HepG2 (cell line): ENCODE measurements around the gene PTH1R. TPM values are rescaled to one million over a fixed set of nuclear protein-coding genes. Genes with fewer than 3 reads are reported as not detected.

Experiments
- HDAC2 ChIP-seq: sonication (generic); formaldehyde crosslinking; IDR thresholded peaks from 2 replicates; pipeline ENCODE4 v1.4.0; 2020; ENCODE audit warnings: missing genetic modification reagents
- KDM3A ChIP-seq: IDR thresholded peaks from 2 replicates; pipeline ENCODE4 v1.6.1; 2018; ENCODE audit warnings: low read depth, missing compliant biosample characterization
- MIXL1 ChIP-seq: IDR thresholded peaks from 2 replicates; pipeline ENCODE4 v1.6.1; 2016
- NR2C2 ChIP-seq: sonication (generic); formaldehyde crosslinking; IDR thresholded peaks from 2 replicates; pipeline ENCODE4 v1.4.0; 2020; ENCODE audit warnings: missing genetic modification reagents, mild to moderate bottlenecking, moderate library complexity, borderline replicate concordance
- POLR2A ChIP-seq, 2 experiments: IDR thresholded peaks; 2 replicates each; pipeline ENCODE4 v1.6.1; 2011; ENCODE audit warnings: low read depth in 2 of 2, low read length in 2 of 2, mild to moderate bottlenecking in 1 of 2, moderate library complexity in 1 of 2; ENCODE audit not compliant: insufficient read depth in 1 of 2
- SPEN ChIP-seq: sonication (generic); formaldehyde crosslinking; IDR thresholded peaks from 2 replicates; pipeline ENCODE4 v1.5.1; 2020; ENCODE audit warnings: low read depth, mild to moderate bottlenecking, missing genetic modification reagents
- ZMYM2 ChIP-seq: sonication (generic); formaldehyde crosslinking; IDR thresholded peaks from 2 replicates; pipeline ENCODE4 v1.8.0; 2022; ENCODE audit warnings: mild to moderate bottlenecking, missing genetic modification reagents
- ZNF281 ChIP-seq: sonication (generic); formaldehyde crosslinking; IDR thresholded peaks from 2 replicates; pipeline ENCODE4 v1.4.0; 2020; ENCODE audit warnings: missing genetic modification reagents, borderline replicate concordance
- ZNF33B ChIP-seq: sonication (generic); formaldehyde crosslinking; IDR thresholded peaks from 2 replicates; pipeline ENCODE4 v1.5.1; 2020; ENCODE audit warnings: mild to moderate bottlenecking, missing genetic modification reagents
- ZNF451 ChIP-seq: sonication (generic); formaldehyde crosslinking; IDR thresholded peaks from 2 replicates; pipeline ENCODE4 v1.5.0; 2020; ENCODE audit warnings: mild to moderate bottlenecking, missing genetic modification reagents
- ZNF530 ChIP-seq: sonication (generic); formaldehyde crosslinking; IDR thresholded peaks from 2 replicates; pipeline ENCODE4 v1.5.0; 2020; ENCODE audit warnings: low read depth, mild to moderate bottlenecking, missing genetic modification reagents
- polyA plus RNA-seq, 8 experiments: library from polyadenylated mRNA; depleted of rRNA in 3 of 8; stranded (reverse) in 7 of 8; unstranded in 1 of 8; fragments of >200 nt; fragmentation: Illumina TruSeq in 4 of 8; extraction: Trizol in 4 of 8; gene quantifications; 2 replicates each; pipeline versions ENCODE4 v1.2.1 to v1.2.3, GENCODE V29; 2011 to 2016; ENCODE audit warnings: low read depth in 4 of 8, missing spikeins in 1 of 8, mixed read lengths in 1 of 8; ENCODE audit not compliant: insufficient read depth in 1 of 8
- total RNA-seq, 5 experiments: library from RNA; depleted of rRNA; stranded (reverse); fragments of >200 nt; fragmentation: Illumina TruSeq; extraction: Trizol; gene quantifications; 2 replicates each; pipeline ENCODE4 v1.2.3, GENCODE V29; 2016; ENCODE audit warnings: low read depth in 1 of 5
- TF ChIP-seq, protein P1 (sequence below), 2 experiments: sonication (generic) in 1 of 2; formaldehyde crosslinking in 1 of 2; IDR thresholded peaks; 2 replicates each; pipeline versions ENCODE4 v1.4.0 to v1.6.1; 2016 to 2020; ENCODE audit warnings: borderline replicate concordance in 1 of 2, low read depth in 1 of 2, mild to moderate bottlenecking in 1 of 2, missing genetic modification reagents in 1 of 2

PTH1R gene
- total and polyA plus RNA-seq, 2 of the 13 experiments (the other 11 are each of a cell fraction or from before 2014, with no cell fraction given) = not detected

DNA sequence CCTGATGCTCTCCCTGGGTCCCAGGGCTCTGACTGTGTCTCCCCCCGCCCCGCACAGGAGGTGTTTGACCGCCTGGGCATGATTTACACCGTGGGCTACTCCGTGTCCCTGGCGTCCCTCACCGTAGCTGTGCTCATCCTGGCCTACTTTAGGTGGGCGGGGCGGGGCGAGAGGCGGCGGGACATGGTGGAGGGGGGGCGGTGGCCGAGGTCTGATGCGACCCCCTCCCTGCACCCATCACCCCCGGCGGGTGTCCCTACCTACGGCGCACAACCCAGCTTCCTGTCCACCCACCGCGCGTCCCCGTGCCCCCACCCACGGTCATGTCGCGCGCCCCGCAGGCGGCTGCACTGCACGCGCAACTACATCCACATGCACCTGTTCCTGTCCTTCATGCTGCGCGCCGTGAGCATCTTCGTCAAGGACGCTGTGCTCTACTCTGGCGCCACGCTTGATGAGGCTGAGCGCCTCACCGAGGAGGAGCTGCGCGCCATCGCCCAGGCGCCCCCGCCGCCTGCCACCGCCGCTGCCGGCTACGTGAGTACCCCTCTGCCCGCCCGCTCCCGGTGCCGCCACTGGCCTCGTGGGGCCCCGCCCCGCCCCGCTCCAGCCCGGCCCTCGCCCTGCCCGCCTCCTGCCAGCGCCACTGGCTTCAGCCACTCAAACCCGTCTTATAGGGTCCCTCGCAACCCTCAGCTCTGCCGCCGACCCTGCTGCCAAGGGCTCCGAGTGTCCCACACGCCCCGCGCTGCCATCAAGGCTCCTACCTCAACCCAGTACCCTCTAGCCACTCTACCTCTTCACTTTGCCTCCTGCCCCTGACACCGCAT, 21.0 kb downstream of the PTH1R start (continued):
- TF ChIP-seq ZNF451 (CRISPR knock-in tag) (no peak), SPEN (CRISPR knock-in tag) (no peak), ZNF530 (CRISPR knock-in tag) (no peak), KDM3A (CRISPR knock-in tag) (no peak), HDAC2 (CRISPR knock-in tag) (no peak), MIXL1 (CRISPR knock-in tag) (no peak), ZMYM2 (no peak), ZNF33B (no peak), NR2C2 (CRISPR knock-in tag) (no peak), POLR2A (IDR thresholded peaks at IDR 0.05; ENCODE audit: insufficient read depth in 1 of 2, low read depth in 2 of 2, low read length in 2 of 2) (no peak), ZNF281 (CRISPR knock-in tag) (no peak)
- TF ChIP-seq, protein P1, sequence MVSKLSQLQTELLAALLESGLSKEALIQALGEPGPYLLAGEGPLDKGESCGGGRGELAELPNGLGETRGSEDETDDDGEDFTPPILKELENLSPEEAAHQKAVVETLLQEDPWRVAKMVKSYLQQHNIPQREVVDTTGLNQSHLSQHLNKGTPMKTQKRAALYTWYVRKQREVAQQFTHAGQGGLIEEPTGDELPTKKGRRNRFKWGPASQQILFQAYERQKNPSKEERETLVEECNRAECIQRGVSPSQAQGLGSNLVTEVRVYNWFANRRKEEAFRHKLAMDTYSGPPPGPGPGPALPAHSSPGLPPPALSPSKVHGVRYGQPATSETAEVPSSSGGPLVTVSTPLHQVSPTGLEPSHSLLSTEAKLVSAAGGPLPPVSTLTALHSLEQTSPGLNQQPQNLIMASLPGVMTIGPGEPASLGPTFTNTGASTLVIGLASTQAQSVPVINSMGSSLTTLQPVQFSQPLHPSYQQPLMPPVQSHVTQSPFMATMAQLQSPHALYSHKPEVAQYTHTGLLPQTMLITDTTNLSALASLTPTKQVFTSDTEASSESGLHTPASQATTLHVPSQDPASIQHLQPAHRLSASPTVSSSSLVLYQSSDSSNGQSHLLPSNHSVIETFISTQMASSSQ (IDR thresholded peaks at IDR 0.05; ENCODE audit: low read depth) = no peak
- TF ChIP-seq, protein P1 (CRISPR knock-in tag; IDR thresholded peaks at IDR 0.05; ENCODE audit: borderline replicate concordance) = no peak
